G401 (cell line): ENCODE measurements around the gene PCSK4. TPM values are rescaled to one million over a fixed set of nuclear protein-coding genes. Genes with fewer than 3 reads are reported as not detected.
"Not testable (repeated sequence)": the region's sequence is repeated elsewhere in the genome, so short reads cannot be mapped to it uniquely, and the experiment has no call there.

Experiments
- DNase-seq: peaks from one replicate; pipeline ENCODE4 v3.0.0-alpha.2; 2015; ENCODE audit warnings: low spot score
- in situ Hi-C: cut with HindIII; loops from 2 replicates; pipeline ENCODE4 v1.10.0; 2016; ENCODE audit warnings: low sequenced_read_pairs, mixed read lengths
- total RNA-seq: library from RNA; depleted of rRNA; stranded (reverse); fragments of >200 nt; shearing (Covaris generic); gene quantifications from 2 replicates; pipeline ENCODE4 v1.2.3, GENCODE V29; 2014

The PCSK4 gene
- total RNA-seq, 1 experiment from 2014 or later = 9.2 TPM

DNA sequence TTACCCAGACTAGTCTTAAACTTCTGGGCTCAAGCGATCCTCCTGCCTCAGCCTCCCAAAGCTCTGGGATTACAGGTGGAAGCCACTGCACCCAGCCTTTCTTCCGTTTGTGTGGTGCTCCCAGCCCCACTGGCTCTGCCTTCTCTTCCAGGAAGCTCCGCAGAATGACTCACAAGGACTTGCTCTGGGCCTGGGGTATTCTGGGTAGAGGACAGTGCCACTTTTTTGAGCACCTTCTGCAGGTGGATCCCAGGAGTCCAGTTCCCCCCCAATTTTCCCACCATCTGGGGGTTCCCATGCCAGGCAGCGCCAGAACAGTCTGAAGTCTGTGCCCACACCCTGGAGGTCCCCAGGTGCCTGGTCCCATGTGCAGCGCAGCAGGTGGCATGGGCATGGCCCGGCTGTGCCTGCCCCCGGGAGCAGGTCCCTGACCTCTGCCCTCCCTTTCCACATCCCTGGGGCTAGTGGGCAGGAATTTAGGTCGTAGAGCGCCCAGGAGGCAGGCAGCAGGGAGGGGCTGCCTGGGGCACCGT, 2.4 kb upstream of the PCSK4 start:
- in situ Hi-C loops = no loop called here

GRCh38 chr19:1491849-1492170, 1.7 kb upstream of the PCSK4 start:
- in situ Hi-C loops = no loop called here
- peak; percentile 13 for DNase-seq

More for the DNA sequence above, 2.4 kb upstream of the PCSK4 start:
- no peak for DNase-seq

DNA sequence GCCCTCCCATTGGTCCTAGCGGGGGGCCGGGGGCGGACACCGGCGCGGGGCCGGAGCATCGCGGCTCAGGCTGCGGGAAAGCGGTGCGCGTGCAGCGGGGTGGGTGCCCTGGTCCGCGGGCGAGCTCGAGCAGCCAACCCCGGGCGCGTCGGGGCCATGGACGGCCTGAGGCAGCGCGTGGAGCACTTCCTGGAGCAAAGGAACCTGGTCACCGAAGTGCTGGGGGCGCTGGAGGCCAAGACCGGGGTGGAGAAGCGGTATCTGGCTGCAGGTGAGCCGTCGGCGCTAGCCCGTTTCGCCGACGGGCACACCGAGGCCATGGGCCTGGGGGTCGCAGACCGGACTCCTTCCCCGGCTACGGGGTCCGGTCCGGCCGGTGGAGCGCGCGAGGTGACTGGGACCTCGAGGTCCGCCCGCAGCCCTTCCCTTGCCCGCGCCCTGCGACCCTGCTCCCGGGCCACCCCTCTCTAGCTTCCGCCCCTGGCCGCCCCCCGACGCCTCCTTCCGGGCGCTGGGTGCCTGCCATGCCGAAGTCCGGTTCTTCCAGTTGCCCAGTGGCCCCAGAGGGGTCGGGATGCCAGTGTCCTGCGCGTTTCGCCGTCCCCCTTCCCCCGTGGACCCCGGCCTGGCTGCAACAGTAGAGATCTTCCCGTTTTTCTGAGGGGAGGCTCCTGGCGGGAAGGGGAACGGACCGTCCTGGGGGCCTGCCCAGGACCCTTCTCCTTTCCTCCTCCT, 1.1 kb upstream of the PCSK4 start, which contains the start of gene REEP6:
Gene REEP6 (plus strand): TSS at position 68 of the 735 bp plus-strand sequence. CDS start 89 bp downstream, at position 157.
- no peak for DNase-seq
- in situ Hi-C loops = no loop called here

GRCh38 chr19:1489463-1490310, 463 bp downstream of the PCSK4 start:
- no peak for DNase-seq

DNA sequence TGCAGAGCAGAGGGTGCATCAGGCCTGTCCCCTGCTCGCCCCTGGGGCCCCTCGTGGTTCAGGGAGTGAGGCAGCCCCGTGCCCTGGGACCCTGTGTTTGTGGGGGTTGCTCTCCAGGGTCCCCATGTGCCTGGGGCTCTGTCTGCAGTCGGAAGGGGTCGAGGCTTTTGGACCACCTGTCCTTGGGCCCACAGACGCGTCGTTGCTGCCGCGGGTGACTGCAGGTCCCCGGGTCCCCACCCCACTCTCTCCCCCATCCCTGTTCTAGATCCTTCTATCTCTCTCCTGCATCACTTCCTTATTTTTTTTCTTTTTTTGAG, 1.9 kb downstream of the PCSK4 start:
- no peak for DNase-seq
- in situ Hi-C loops = no loop called here

More at GRCh38 chr19:1489463-1490310, 463 bp downstream of the PCSK4 start:
- in situ Hi-C loops = no loop called here

DNA sequence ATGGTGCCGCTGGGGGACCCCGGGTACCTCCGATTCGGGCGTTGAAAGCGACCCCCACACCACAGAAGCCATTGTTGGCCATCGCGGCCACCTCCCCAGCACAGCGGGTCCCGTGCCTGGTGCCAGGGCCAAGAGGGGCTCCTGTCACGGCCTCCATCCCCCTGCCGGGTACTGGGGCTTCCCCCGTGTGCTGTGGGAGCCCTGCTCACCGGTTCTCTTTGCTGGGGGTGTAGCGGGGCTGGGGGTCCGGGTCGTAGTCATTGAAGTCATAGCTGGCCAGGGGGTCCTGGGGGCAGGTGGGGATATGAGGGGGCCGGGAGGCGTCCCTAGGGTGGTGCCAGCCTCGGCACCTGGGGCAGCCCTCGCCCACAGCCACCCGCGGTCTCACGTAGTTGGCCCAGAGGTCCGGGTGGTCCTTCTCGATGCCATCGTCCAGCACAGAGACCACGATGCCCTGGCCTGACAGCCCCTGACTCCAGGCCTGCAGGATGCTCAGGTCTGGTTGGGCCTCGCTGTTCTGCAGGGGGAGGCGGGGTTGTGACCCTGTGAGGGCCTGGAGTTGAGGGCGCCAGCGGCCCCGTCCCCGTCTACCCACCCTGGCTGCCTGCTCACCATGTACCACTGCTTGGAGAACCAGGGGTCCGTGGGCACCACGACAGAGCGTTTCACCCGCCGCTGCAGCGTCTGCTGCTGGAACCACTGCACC, 2.4 kb downstream of the PCSK4 start:
- in situ Hi-C loops = no loop called here
- no peak for DNase-seq

DNA sequence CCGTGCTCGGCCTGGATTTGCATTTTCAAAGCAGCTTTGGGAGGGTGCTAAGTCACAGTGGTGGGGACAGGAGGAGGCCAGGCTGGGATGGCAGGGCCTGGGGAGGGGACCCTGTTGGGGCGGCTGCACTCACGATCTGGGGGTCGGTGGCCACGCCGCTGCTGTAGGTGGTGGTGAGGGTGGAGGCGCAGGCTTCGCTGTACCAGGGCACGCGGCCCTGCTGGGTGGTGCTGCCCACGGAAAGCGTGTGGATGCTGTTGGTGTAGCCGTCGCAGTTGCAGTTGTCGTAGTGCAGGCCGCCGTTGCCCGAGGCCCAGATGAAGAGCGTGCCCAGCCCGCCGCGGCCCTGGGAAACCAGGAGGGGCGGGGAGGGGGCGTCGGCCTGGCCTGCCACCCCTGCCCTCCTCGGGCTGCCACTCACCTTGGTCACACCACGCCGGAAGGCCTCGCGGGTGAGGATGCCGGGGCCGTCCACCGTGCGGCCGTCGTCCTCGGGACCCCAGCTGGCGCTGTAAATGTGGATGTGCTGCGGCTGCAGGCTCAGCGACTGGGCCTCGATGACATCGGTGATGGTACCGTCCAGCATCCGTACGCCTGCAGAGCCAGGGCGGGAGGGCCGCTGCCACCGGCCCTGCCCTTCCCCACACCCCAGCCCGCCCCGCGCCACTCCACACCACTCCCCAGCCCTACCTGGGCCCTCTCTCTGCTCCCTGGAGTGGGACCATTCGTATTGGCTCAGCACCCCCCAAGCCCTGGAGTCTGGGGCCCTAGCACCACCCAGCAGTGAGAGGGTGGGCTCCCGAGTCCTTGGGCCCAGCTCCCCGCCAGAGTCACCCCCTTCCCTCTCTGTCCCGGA, 3.2 kb downstream of the PCSK4 start:
- in situ Hi-C loops = no loop called here
- no peak for DNase-seq

- in situ Hi-C loops = no loop called here
- DNase-seq = no peak
Observed at GRCh38 chr19:1483979-1484428, 6.1 kb downstream of the PCSK4 start.

DNA sequence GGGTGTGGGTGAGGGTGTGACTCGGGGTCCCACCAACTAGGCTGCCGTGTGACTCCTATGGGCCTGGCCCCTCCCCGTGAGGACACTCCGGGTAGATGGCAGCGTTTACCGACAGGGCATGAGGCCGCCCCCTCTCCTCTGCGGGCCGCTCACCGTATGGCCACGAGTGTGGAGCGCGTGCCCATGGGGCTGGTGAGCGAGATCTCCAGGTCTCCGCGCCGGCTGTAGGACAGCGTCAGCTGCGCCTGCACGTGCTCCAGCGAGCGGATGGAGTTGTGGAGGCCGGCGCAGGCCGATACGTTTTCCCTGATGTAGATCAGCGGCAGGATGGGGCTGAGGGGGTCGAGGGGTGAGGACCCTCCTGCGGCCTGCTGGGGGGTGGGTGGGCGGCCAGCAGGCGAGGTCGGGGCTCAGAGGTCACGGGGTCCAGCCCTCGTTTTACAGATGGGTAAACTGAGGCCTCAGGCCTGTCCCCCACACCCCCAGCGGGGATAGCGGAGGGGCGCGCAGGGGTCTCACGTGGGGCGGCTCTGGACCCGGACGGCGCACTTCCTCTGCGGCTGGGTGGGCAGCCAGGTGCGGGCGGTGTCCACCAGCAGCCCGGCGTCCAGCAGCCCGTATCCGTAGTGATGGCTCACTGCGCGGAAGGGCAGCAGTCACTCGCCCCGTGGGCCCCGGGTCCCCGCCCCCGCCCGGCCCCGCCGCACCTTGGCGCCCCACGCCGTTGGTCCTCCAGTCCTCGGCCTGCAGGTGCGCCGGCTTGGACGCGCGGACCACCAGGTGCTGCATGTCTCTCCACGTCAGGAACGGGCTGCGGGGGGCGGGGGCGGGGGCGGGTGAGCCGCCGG, 6.8 kb downstream of the PCSK4 start:
- in situ Hi-C loops = no loop called here
- DNase-seq = no peak

GRCh38 chr19:1482361-1483130, 7.6 kb downstream of the PCSK4 start:
- DNase-seq = no peak
- in situ Hi-C loops = no loop called here

- DNase-seq = no peak
- in situ Hi-C loops = no loop called here
Observed at GRCh38 chr19:1481893-1482360, 8.2 kb downstream of the PCSK4 start.

- no peak for DNase-seq
- in situ Hi-C loops = no loop called here
Observed at GRCh38 chr19:1481224-1481892, 8.8 kb downstream of the PCSK4 start.

- DNase-seq = peak; percentile 94
- in situ Hi-C loops = no loop called here
Observed at GRCh38 chr19:1478934-1479707, 11.0 kb downstream of the PCSK4 start, which contains the start of gene C19orf25. Gene C19orf25 (minus strand): TSS chr19:1479215. CDS start chr19:1478903, 312 bp downstream.

- DNase-seq, in situ Hi-C loops: not testable (repeated sequence)
Observed at GRCh38 chr19:1477056-1477455, 13.1 kb downstream of the PCSK4 start.

GRCh38 chr19:1475751-1476437, 14.3 kb downstream of the PCSK4 start:
- no peak for DNase-seq
- in situ Hi-C loops = no loop called here
